GM03348 (cell line): ENCODE data around the gene INTS15.

Source experiments
- DNase-seq: peaks from one replicate; pipeline ENCODE4 v3.0.0; 2012; ENCODE audit warnings: low spot score

Gene INTS15

GRCh38 chr7:6643915-6644625, 54.2 kb downstream of the INTS15 start:
- DNase-seq, result no peak

- no peak for DNase-seq
These were observed 54.9 kb downstream of the INTS15 start for GRCh38 chr7:6644728-6645127.

- DNase-seq, result no peak
These were observed 56.6 kb downstream of the INTS15 start for GRCh38 chr7:6646465-6646864.

GRCh38 chr7:6647080-6647479, 57.3 kb downstream of the INTS15 start:
- DNase-seq, result no peak

GRCh38 chr7:6647541-6647940, 57.7 kb downstream of the INTS15 start:
- DNase-seq, result no peak

- no peak for DNase-seq
These were observed 58.4 kb downstream of the INTS15 start for GRCh38 chr7:6648066-6648814.

GRCh38 chr7:6648815-6649104, 58.9 kb downstream of the INTS15 start:
- DNase-seq, result no peak

GRCh38 chr7:6649241-6649961, 59.6 kb downstream of the INTS15 start:
- no peak for DNase-seq

GRCh38 chr7:6650086-6650485, 60.3 kb downstream of the INTS15 start:
- no peak for DNase-seq

GRCh38 chr7:6650521-6651011, 60.7 kb downstream of the INTS15 start:
- no peak for DNase-seq

- DNase-seq, result no peak
These were observed 62.1 kb downstream of the INTS15 start for GRCh38 chr7:6651851-6652445.

- DNase-seq, result no peak
These were observed 62.7 kb downstream of the INTS15 start for GRCh38 chr7:6652446-6653011.

- DNase-seq, result no peak
These were observed 63.5 kb downstream of the INTS15 start for GRCh38 chr7:6653071-6654003.

- DNase-seq, result no peak
These were observed 64.5 kb downstream of the INTS15 start for GRCh38 chr7:6654113-6654841.

- no peak for DNase-seq
These were observed 65.2 kb downstream of the INTS15 start for GRCh38 chr7:6654842-6655610.

GRCh38 chr7:6655636-6656385, 66.0 kb downstream of the INTS15 start:
- no peak for DNase-seq

GRCh38 chr7:6656413-6656812, 66.6 kb downstream of the INTS15 start:
- DNase-seq, result no peak
